ENCODE results near the gene ZDHHC3. TPM values are rescaled to one million over a fixed set of nuclear protein-coding genes. Genes with fewer than 3 reads are reported as not detected.

ZDHHC3 gene
- total and polyA plus RNA-seq, 3 donors from 2014 or later, result 122 to 248 (median 164) TPM

GRCh38 chr3:44890852-44891251 is 85.1 kb downstream of the ZDHHC3 start:
- Histone ChIP-seq H3K27ac (no peak overlapping the region), H3K4me3 (no peak overlapping the region), H3K27me3 (no peaks in the 10 kb centered on the region), H3K36me3 (ENCODE audit: low read depth, missing control alignments) (no peaks in the 10 kb centered on the region), H3K4me1 (peaks cover 4% of the 10 kb centered on the region), H3K9me3 (no peaks in the 10 kb centered on the region)
- 80 to 90% methylated on average over 3 of the region's 3 CpGs for WGBS, 2 donors
- DNase-seq, result no peak
- TF ChIP-seq, protein P1, sequence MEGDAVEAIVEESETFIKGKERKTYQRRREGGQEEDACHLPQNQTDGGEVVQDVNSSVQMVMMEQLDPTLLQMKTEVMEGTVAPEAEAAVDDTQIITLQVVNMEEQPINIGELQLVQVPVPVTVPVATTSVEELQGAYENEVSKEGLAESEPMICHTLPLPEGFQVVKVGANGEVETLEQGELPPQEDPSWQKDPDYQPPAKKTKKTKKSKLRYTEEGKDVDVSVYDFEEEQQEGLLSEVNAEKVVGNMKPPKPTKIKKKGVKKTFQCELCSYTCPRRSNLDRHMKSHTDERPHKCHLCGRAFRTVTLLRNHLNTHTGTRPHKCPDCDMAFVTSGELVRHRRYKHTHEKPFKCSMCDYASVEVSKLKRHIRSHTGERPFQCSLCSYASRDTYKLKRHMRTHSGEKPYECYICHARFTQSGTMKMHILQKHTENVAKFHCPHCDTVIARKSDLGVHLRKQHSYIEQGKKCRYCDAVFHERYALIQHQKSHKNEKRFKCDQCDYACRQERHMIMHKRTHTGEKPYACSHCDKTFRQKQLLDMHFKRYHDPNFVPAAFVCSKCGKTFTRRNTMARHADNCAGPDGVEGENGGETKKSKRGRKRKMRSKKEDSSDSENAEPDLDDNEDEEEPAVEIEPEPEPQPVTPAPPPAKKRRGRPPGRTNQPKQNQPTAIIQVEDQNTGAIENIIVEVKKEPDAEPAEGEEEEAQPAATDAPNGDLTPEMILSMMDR (IDR thresholded peaks at IDR 0.05), result no peak
- no peak for TF ChIP-seq POLR2A (IDR thresholded peaks at IDR 0.05)
- intact Hi-C loops (cut with DNase I; ENCODE audit: low total_unique reads), result no loop called here

DNA sequence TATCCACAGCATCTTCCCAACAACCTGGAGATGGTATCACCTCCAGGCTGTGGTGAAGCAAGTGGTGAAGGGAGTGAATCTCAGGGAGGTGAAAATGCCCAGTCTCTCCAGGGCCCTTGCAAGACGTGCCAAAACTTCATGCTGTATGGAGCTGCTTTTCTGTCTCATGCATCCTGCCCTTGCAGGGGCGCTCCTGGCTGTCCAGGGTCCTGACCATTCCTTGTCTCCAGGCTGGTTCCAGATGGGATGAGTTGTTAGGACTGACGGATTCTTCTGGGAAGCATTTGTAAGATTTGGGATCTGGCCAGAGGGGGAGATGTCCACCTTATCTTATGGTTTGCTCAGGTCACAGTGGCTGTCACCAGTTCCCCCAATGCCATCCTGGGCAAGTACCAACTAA is 85.7 kb downstream of the ZDHHC3 start:
- Histone ChIP-seq H3K36me3 (ENCODE audit: low read depth, missing control alignments) (no peaks in the 10 kb centered on the region), H3K27me3 (no peaks in the 10 kb centered on the region), H3K4me1 (peaks cover 4% of the 10 kb centered on the region), H3K9me3 (no peaks in the 10 kb centered on the region), H3K27ac (no peak overlapping the region), H3K4me3 (no peak overlapping the region)
- DNase-seq, result no peak
- intact Hi-C loops (cut with DNase I; ENCODE audit: low total_unique reads), result no loop called here
- TF ChIP-seq POLR2A (IDR thresholded peaks at IDR 0.05), result no peak
- TF ChIP-seq, protein P1 (IDR thresholded peaks at IDR 0.05), result no peak
- 71 to 94% methylated on average over 2 to 3 of the region's 3 CpGs for WGBS, 2 donors

GRCh38 chr3:44887101-44887500 is 88.9 kb downstream of the ZDHHC3 start:
- intact Hi-C loops (cut with DNase I; ENCODE audit: low total_unique reads), result no loop called here
- no peaks in the 10 kb centered on the region for H3K27me3 ChIP-seq
- 77 to 80% methylated on average over 7 of the region's 7 CpGs for WGBS, 2 donors

GRCh38 chr3:44886561-44886960 is 89.4 kb downstream of the ZDHHC3 start:
- Histone ChIP-seq H3K4me1 (no peaks in the 10 kb centered on the region), H3K9me3 (no peaks in the 10 kb centered on the region), H3K27ac (no peak overlapping the region), H3K4me3 (no peak overlapping the region), H3K27me3 (no peaks in the 10 kb centered on the region), H3K36me3 (ENCODE audit: low read depth, missing control alignments) (no peaks in the 10 kb centered on the region)
- no peak for DNase-seq
- intact Hi-C loops (cut with DNase I; ENCODE audit: low total_unique reads), result no loop called here
- 82 to 85% methylated on average over 3 of the region's 3 CpGs for WGBS, 2 donors
- TF ChIP-seq, protein P1 (IDR thresholded peaks at IDR 0.05), result no peak
- no peak for TF ChIP-seq POLR2A (IDR thresholded peaks at IDR 0.05)

More at GRCh38 chr3:44887101-44887500, 88.9 kb downstream of the ZDHHC3 start:
- H3K27ac ChIP-seq, result no peak overlapping the region
- H3K4me1 ChIP-seq, result no peaks in the 10 kb centered on the region
- no peak overlapping the region for H3K4me3 ChIP-seq
- no peaks in the 10 kb centered on the region for H3K9me3 ChIP-seq
- TF ChIP-seq POLR2A (IDR thresholded peaks at IDR 0.05), result no peak
- TF ChIP-seq, protein P1 (IDR thresholded peaks at IDR 0.05), result no peak
- DNase-seq, result no peak
- H3K36me3 ChIP-seq (ENCODE audit: low read depth, missing control alignments), result no peaks in the 10 kb centered on the region

- WGBS, 2 donors, result 71 to 77% methylated on average over 4 of the region's 4 CpGs
Measured at GRCh38 chr3:44885618-44886017, 90.4 kb downstream of the ZDHHC3 start.

More at GRCh38 chr3:44885618-44886017, 90.4 kb downstream of the ZDHHC3 start:
- Histone ChIP-seq H3K27me3 (no peaks in the 10 kb centered on the region), H3K36me3 (ENCODE audit: low read depth, missing control alignments) (no peaks in the 10 kb centered on the region), H3K4me1 (no peaks in the 10 kb centered on the region), H3K4me3 (no peak overlapping the region), H3K9me3 (no peaks in the 10 kb centered on the region), H3K27ac (no peak overlapping the region)
- no peak for TF ChIP-seq POLR2A (IDR thresholded peaks at IDR 0.05)
- TF ChIP-seq, protein P1 (IDR thresholded peaks at IDR 0.05), result no peak
- DNase-seq, result no peak
- intact Hi-C loops (cut with DNase I; ENCODE audit: low total_unique reads), result no loop called here
